ENCODE measurements around the gene PPP2R2B.

GRCh38 chr5:146910239-146910638 is 31.7 kb upstream of the PPP2R2B start:
- TF ChIP-seq CTCF (optimal IDR thresholded peaks at IDR 0.05 in 1 of 3, IDR thresholded peaks at IDR 0.05 in 1 of 3, conservative IDR thresholded peaks at IDR 0.05 in 1 of 3; ENCODE audit: extremely low read depth in 1 of 3, insufficient read depth in 2 of 3, low read length in 3 of 3), result no peak
- no peak for TF ChIP-seq EZH2 (IDR thresholded peaks at IDR 0.05; ENCODE audit: low read length)
